Superior temporal gyrus (tissue), 1 donor: ENCODE results near the gene GALP.
"Not testable (repeated sequence)": the region's sequence is repeated elsewhere in the genome, so short reads cannot be mapped to it uniquely, and the experiment has no call there.

Source experiments
- DNase-seq: peaks from one replicate; pipeline ENCODE4 v3.0.0-alpha.2; 2016; ENCODE audit errors: extremely low spot score

Gene GALP

DNA sequence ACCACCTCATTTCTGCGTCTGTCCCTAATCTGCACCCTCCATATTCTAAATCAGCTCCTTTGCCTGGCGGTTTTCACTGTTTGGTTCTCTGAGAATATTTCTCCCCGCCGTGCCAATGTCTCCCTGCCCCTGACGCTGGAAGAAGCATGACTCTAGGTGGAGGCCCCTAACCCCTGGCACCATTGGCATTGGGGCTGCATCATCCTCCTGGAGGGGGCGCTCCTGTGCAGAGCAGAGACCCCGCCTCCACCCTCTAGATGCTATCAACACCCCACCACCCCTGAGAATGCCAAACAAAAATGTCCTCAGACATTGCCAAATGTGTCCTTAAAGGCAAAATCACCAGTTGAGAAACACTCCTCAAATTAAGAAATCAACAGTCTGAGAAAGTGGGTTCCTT, 15.3 kb downstream of the GALP start:
- no peak for DNase-seq

DNA sequence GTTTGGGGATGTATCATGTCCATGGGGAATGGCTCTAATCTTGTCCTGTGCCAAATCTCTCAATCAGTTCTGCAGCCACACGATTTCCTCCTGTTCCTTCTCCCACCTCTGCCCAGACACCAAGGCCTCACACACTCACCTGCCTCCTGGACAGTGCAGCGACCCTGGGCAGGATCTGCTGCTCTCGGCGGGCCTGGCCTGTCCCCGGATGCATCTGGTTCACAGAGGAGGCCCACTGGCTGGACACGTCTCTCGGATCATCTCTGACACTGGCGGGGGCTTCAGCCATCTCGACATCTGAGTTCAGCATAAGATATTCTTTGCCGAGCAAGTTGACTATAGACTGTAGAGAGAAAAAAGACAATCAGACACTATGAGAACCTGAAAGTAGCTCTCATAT, 15.9 kb downstream of the GALP start:
- no peak for DNase-seq

DNA sequence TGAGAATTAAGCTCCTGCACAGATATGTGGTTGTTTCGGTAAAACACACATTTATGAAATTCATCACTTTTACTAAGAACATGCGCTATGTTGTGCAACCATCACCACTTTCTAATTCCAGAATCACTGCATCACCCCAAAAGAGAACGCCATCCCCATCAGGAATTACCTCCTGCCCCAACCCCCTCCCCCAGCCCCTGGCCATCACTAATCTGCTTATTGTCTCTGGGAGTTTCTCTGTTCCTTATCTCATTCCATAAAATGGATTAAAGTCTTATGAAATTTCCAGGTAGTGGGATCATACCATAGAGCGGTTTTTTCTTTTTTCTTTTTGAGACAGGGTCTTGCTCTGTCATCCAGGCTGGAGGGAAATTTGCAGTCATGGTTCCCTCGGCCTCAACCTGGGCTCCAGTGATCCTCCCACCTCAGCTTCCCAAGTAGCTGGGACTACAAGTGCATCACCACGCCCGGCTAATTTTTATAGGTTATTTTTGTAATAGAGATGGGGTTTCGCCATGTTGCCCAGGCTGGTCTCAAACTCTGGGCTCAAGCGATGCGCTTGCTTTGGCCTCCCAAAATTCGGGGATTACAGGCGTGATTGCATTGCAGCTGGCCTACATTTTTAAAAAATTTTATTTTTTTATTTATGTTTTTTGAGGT, 18.3 kb downstream of the GALP start:
- no peak for DNase-seq

DNA sequence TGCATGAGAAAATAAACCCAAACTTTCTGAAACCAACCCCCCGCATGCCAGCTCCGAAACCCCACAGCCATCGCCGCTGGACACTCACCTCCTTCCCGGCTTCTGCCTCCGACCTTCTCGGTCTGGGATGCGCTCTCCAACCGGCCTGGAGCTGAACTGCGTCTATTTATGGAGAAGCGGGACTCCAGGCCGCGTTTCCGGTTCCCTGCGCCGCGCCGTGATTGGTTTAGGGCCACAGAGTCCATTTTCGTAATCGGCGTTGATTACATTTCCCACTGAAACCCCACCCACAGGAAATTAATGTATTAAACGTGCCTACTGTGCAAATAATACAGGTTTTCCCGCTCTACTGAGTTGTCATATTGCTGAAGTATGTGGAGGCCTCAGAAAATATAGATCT, 21.8 kb downstream of the GALP start, which contains the start of gene ZSCAN5B:
Gene ZSCAN5B (minus strand): TSS at position 138 of the 400 bp plus-strand sequence. CDS start 4,731 bp downstream, outside the sequence.
- DNase-seq: not testable (repeated sequence)

DNA sequence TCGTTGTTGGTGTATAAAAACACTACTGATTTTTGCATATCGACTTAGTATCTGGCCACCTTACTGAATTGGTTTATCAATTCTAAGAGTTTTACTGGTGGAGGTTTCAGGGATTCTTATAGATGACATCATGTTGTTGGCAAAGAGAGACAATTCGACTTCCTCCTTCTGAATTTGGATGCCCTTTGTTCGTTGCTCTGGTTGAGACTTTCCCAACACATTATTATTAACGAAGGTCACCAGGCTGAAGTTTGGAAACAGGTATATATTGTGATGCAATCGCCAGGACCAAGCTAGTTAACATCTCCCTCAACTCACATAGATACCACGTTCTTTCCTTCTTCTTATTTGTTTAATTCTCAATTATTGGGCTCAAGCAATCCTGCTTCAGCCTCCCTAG, 23.9 kb downstream of the GALP start:
- no peak for DNase-seq

DNA sequence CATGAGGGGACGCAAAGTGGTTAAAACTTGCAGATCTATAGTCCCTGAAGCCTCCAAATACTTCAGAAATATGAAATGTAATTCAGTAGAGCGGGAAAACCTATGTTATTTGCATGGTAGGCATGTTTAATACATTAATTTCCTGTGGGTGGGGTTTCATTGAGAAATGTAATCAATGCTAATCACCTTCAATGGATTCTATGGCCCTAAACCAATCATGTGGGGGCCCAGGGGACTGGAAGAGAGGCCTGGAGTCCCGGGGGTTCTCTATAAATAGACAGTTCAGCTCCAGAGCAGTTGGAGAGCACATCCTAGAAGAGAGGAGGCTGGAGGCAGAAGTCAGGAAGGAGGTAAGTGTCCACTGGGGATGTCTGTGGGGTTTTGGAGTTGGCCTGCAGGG, 26.2 kb downstream of the GALP start, which contains the start of gene ZSCAN5C:
Gene ZSCAN5C (plus strand): TSS at position 301 of the 400 bp plus-strand sequence. CDS start 3,641 bp downstream, outside the sequence.
- DNase-seq: no peak

DNA sequence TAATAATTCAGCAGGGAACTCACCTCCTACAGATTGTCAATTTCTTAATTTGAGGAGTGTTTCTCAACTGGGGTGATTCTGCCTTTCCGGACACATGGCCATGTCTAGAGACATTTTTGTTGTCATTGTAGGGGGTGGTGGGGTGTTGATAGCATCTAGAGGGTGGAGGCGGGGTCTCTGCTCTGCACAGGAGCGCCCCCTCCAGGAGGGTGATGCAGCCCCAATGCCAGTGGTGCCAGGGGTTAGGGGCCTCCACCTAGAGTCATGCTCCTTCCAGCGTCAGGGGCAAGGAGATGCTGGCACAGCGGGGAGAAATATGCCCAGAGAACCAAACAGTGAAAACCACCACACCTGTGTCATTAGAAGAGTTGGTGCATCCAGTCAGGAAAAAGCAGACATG, 31.8 kb downstream of the GALP start:
- not testable (repeated sequence) for DNase-seq

DNA sequence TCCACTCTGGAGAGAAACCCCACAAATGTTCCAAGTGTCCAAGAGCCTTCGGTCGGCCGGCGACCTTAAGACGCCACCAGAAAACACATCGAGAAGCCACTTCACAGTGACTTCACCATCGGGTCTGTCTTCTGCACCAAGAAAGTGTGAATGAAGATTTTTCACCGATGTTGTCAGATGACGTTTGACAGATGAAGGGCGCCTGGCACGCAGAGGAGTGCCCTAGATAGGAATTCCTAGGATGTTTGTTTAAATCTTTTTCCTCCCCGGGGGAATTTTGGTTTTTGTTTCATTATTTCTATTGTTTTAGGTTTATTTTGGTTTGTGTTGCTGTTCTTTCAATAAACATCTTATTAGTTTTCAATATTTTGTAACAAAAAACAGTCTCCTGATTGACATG, 33.3 kb downstream of the GALP start:
- DNase-seq: no peak

DNA sequence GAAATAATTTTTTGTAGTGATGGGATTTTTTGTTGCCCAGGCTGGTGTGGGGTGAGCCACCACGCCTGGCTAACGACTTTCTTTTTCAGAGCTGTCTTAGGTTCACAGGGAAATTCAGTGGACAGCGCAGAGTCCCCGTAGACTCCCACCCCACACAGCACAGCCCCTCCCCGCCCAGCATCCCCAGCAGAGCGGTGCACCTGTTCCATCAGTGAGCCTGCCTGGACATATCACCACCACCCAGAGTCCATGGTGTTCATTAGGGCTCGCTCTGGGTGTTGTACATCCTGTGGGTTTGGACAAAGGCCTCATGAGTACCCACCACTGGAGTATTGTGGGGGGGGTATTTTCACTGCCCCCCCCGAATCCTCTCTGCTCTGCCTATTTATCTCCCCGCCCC, 34.2 kb downstream of the GALP start:
- DNase-seq: not testable (repeated sequence)

DNA sequence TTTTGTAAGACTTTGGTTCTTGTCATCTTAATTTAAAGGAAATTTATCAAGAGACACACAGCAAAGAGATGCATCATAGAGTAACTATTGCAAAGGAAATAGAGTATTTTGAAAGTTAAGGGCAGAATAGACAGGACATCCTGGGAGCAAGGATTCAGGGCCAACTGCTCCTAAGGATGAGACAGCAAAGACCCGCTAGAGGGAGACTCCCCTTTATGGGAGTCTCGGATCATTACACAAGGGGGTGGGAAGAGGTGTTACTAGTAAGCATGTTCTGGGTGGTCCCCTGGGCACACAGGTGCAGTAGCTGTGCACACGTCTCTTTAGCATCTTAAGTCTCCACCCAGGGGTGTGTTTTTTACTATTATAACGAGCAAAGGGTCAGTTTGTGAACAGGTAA, 35.9 kb downstream of the GALP start:
- no peak for DNase-seq

DNA sequence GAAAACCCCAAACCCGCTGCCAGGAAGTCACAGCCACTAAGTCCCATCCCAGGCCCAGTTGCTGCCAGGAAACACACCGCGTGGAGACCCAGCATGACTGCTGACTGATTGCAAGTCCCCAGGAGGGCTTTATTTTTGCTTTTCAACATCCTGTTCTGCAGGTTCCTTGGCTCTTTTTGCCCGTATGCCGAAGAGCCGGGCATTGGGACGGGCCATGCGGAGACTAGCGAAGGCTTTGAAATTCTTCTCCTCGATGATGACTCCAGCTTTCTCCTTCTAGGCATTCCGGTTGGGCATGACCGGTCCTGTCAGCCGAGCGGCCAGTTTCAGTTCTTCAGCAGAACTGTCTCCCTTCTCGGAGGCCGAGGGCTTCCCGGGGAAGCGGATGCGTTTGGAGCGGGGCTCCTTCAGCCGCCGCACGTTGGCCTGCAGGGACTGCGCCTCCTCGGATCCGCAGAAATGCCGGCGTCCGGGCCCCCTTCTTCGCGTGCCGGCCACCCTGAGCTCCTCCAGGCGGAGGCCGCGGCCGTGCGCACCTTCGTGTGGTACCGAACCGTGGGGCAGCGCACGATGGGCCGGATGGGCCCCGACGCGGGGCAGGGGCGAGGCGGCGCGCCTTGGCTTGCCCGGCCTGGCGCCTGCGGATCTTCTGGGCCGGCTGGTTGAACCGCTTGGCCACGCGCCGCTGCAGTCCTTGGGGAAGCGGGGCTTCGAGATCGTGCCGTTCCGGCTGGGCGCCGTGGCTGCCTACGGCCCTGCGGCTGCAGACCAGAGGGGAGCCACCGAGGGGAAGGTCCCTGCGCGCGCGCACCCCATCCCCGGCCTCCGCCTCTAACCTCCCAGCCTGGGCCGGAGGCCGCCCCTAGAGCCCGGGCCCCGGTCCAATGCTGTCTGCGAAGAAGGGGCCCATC, 41.5 kb downstream of the GALP start:
- DNase-seq: no peak

DNA sequence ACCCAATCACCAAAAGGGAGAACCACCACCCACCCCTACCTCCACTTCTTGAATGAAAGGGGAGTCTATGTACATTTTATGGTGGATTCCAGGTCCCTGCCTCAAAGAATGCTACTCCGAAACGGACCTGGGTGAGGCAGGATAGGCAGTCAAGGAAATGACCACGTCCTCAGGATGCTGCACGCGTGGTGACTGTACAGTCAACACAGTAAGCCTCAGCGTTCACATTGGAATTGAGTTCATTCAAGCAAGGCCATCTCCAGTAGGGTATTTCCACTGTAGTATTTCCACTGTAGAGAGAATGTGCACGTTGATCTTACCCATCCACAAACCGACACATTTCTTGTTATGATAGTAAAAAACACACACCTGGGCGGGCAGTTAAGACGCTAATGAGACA, 43.2 kb downstream of the GALP start:
- DNase-seq: no peak

DNA sequence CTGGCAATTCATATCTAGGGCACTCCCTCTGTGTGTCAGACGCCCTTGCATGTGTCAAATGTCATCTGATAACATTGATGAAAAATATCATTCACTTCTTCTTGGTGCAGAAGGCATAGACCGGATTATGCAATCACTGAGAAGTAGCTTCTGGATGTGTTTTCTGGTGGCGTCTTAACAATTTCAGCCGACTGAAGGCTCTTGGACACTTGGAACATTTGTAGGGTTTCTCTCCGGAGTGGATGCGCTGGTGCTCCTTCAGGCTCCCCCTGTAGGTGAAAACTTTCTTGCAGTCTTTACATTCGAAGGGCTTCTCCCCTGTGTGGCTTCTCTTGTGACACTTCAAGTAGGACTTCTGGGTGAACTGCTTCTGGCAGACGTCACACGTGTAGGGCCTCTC, 45.6 kb downstream of the GALP start:
- DNase-seq: not testable (repeated sequence)

DNA sequence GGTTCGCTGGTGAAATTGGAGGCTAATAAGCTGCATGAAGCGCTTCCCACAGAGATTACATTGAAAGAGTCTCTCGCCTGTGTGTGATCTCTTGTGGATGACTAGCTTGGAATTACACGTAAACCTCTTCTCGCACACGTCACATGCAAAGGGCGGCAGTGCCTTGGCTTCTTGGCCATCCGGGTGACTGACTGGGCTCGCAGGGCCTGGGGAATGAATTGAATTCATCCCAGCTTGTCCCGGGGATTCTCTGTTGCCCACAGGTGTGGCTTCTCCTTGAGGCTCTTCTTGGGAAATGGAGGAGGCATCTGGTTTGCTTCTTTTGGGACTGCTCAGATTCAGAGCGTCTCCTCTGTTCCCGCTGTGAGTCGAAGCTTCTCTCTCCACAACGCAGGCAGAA, 46.0 kb downstream of the GALP start:
- no peak for DNase-seq

DNA sequence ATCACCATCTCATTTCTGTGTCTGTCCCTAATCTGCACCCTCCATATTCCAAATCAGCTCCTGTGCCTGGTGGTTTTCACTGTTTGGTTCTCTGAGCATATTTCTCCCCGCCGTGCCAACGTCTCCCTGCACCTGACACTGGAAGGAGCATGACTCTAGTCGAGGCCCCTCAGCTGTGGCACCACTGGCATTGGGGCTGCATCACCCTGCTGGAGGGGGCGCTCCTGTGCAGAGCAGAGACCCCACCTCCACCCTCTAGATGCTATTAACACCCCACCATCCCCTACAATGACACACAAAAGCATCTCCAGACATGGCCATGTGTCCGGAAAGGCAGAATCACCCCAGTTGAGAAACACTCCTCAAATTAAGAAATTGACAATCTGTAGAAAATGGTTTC, 47.1 kb downstream of the GALP start:
- no peak for DNase-seq

DNA sequence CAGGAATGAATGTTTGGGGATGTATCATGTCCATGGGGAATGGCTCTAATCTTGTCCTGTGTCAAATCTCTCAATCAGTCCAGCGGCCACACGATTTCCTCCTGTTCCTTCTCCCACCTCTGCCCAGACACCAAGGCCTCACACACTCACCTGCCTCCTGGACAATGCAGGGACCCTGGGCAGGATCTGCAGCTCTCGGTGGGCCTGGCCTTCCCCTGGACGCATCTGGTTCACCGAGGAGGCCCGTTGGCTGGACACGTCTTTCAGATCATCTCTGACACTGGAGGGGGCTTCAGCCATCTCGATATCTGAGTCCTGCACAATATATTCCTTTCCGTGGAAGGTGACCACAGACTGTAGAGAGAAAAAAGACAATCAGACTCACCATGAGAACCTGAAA, 47.7 kb downstream of the GALP start:
- no peak for DNase-seq
